Measurements from ENCODE around the gene GCN1. TPM values are rescaled to one million over a fixed set of nuclear protein-coding genes. Genes with fewer than 3 reads are reported as not detected.
"Not testable (repeated sequence)": the region's sequence is repeated elsewhere in the genome, so short reads cannot be mapped to it uniquely, and the experiment has no call there.

GCN1 gene
- total RNA-seq, 1 experiment from 2014 or later, result 117 TPM

GRCh38 chr12:120211904-120212283, 17.4 kb upstream of the GCN1 start:
- CTCF ChIA-PET, result interaction anchor here (1.3 to 3.7 kb wide), 2 partner anchors 11 to 16 kb away, joined by 7 to 12 read pairs; partner anchors contain the start of gene RPLP0
- H3K4me1 Mint-ChIP-seq (ENCODE audit: insufficient read depth, unreplicated experiment), result no peaks in the 10 kb centered on the region
- POLR2A ChIA-PET, result interaction anchor here (1.9 kb wide), 1 partner anchor 10 kb away, joined by 12 read pairs; the partner anchor contains the start of gene RPLP0
- H3K9me3 Mint-ChIP-seq (ENCODE audit: unreplicated experiment), result no peaks in the 10 kb centered on the region
- H3K27ac Mint-ChIP-seq (ENCODE audit: low read depth, unreplicated experiment), result no peak overlapping the region
- intact Hi-C loops (cut with micrococcal nuclease), result no loop called here
- peaks cover 90% of the 10 kb centered on the region for H3K36me3 Mint-ChIP-seq (ENCODE audit: insufficient read depth, unreplicated experiment)
- no peaks in the 10 kb centered on the region for H3K27me3 Mint-ChIP-seq (ENCODE audit: insufficient read depth, unreplicated experiment)
- no peak for DNase-seq (ENCODE audit: unreplicated experiment)
- H3K4me3 Mint-ChIP-seq (ENCODE audit: unreplicated experiment), result no peak overlapping the region
- no peak for TF ChIP-seq CTCF (IDR thresholded peaks at IDR 0.05; ENCODE audit: unreplicated experiment)
- no TSS peak for BruUV-seq (replicated peaks)

- H3K4me1 Mint-ChIP-seq (ENCODE audit: insufficient read depth, unreplicated experiment), result no peaks in the 10 kb centered on the region
- intact Hi-C loops (cut with micrococcal nuclease), result no loop called here
- BruUV-seq (replicated peaks), result no TSS peak
- H3K36me3 Mint-ChIP-seq (ENCODE audit: insufficient read depth, unreplicated experiment), result peaks cover 89% of the 10 kb centered on the region
- no peaks in the 10 kb centered on the region for H3K9me3 Mint-ChIP-seq (ENCODE audit: unreplicated experiment)
- ChIA-PET CTCF (interaction anchor here (1.8 to 3.7 kb wide), 2 partner anchors 10 to 16 kb away, joined by 6 to 12 read pairs; partner anchors contain the start of gene RPLP0), POLR2A (interaction anchor here (0.6 to 1.9 kb wide), 4 partner anchors 10 to 48 kb away, joined by 3 to 12 read pairs (median 4); partner anchors contain the start of gene RPLP0)
- peak overlapping the region; percentile 7 for H3K27ac Mint-ChIP-seq (ENCODE audit: low read depth, unreplicated experiment)
- no peak overlapping the region for H3K4me3 Mint-ChIP-seq (ENCODE audit: unreplicated experiment)
- DNase-seq (ENCODE audit: unreplicated experiment), result no peak
- TF ChIP-seq CTCF (IDR thresholded peaks at IDR 0.05; ENCODE audit: unreplicated experiment), result no peak
- no peaks in the 10 kb centered on the region for H3K27me3 Mint-ChIP-seq (ENCODE audit: insufficient read depth, unreplicated experiment)
These were observed 16.9 kb upstream of the GCN1 start for GRCh38 chr12:120211243-120211903.

- Mint-ChIP-seq H3K4me3 (ENCODE audit: unreplicated experiment) (no peak overlapping the region), H3K4me1 (ENCODE audit: insufficient read depth, unreplicated experiment) (no peaks in the 10 kb centered on the region), H3K27me3 (ENCODE audit: insufficient read depth, unreplicated experiment) (no peaks in the 10 kb centered on the region), H3K36me3 (ENCODE audit: insufficient read depth, unreplicated experiment) (peaks cover 74% of the 10 kb centered on the region), H3K9me3 (ENCODE audit: unreplicated experiment) (no peaks in the 10 kb centered on the region), H3K27ac (ENCODE audit: low read depth, unreplicated experiment) (no peak overlapping the region)
- no peak for TF ChIP-seq CTCF (IDR thresholded peaks at IDR 0.05; ENCODE audit: unreplicated experiment)
- no peak for DNase-seq (ENCODE audit: unreplicated experiment)
- POLR2A ChIA-PET, result interaction anchor here (1.0 to 1.7 kb wide), 4 partner anchors 9 to 18 kb away, joined by 4 to 7 read pairs (median 5); partner anchors contain the start of gene RPLP0
- CTCF ChIA-PET, result interaction anchor here (0.6 to 3.7 kb wide), 4 partner anchors 9 to 256 kb away, joined by 3 to 12 read pairs (median 5); partner anchors contain the start of gene RPLP0
- no TSS peak for BruUV-seq (replicated peaks)
- intact Hi-C loops (cut with micrococcal nuclease), result no loop called here
These were observed 15.3 kb upstream of the GCN1 start for GRCh38 chr12:120209851-120210250.

GRCh38 chr12:120207227-120207626, 12.7 kb upstream of the GCN1 start:
- Mint-ChIP-seq H3K27ac (ENCODE audit: low read depth, unreplicated experiment) (no peak overlapping the region), H3K4me1 (ENCODE audit: insufficient read depth, unreplicated experiment) (peaks cover 2% of the 10 kb centered on the region), H3K4me3 (ENCODE audit: unreplicated experiment) (no peak overlapping the region), H3K36me3 (ENCODE audit: insufficient read depth, unreplicated experiment) (peaks cover 54% of the 10 kb centered on the region), H3K9me3 (ENCODE audit: unreplicated experiment) (no peaks in the 10 kb centered on the region), H3K27me3 (ENCODE audit: insufficient read depth, unreplicated experiment) (no peaks in the 10 kb centered on the region)
- TF ChIP-seq CTCF (IDR thresholded peaks at IDR 0.05; ENCODE audit: unreplicated experiment), result no peak
- ChIA-PET CTCF (interaction anchor here (0.6 to 0.7 kb wide), 2 partner anchors 58 to 64 kb away, joined by 3 read pairs; partner anchors contain the start of gene PXN), POLR2A (interaction anchor here (0.8 to 1.9 kb wide), 3 partner anchors 10 to 84 kb away, joined by 3 to 9 read pairs (median 4); no protein-coding TSS in a partner anchor)
- no peak for DNase-seq (ENCODE audit: unreplicated experiment)
- intact Hi-C loops (cut with micrococcal nuclease), result no loop called here
- BruUV-seq (replicated peaks), result no TSS peak

GRCh38 chr12:120206781-120207180, 12.3 kb upstream of the GCN1 start:
- not testable (repeated sequence) for H3K4me3 Mint-ChIP-seq (ENCODE audit: unreplicated experiment)

More at GRCh38 chr12:120206781-120207180, 12.3 kb upstream of the GCN1 start:
- intact Hi-C loops (cut with micrococcal nuclease); DNase-seq (ENCODE audit: unreplicated experiment); BruUV-seq (replicated peaks); H3K27ac Mint-ChIP-seq (ENCODE audit: low read depth, unreplicated experiment); H3K4me1 Mint-ChIP-seq (ENCODE audit: insufficient read depth, unreplicated experiment); H3K27me3 Mint-ChIP-seq (ENCODE audit: insufficient read depth, unreplicated experiment); H3K9me3 Mint-ChIP-seq (ENCODE audit: unreplicated experiment): not testable (repeated sequence)
- H3K36me3 Mint-ChIP-seq (ENCODE audit: insufficient read depth, unreplicated experiment), result peaks cover 50% of the 10 kb centered on the region
- POLR2A ChIA-PET, result interaction anchor here (0.8 to 1.9 kb wide), 2 partner anchors 19 to 84 kb away, joined by 3 to 9 read pairs; no protein-coding TSS in a partner anchor
- CTCF ChIA-PET, result interaction anchor here (0.6 to 0.7 kb wide), 2 partner anchors 59 to 64 kb away, joined by 3 read pairs; partner anchors contain the start of gene PXN
